Panc1 (cell line): ENCODE data around the gene ACMSD. TPM values are rescaled to one million over a fixed set of nuclear protein-coding genes. Genes with fewer than 3 reads are reported as not detected.
A peak's percentile ranks its signal among the peaks of the same experiment; 100 is the strongest.

Source experiments
- ATAC-seq: fragments of 200-7000 bp; cut with Tn5 transposase; 2 replicates; pipeline ENCODE4 v1.9.1; 2020; ENCODE audit warnings: mild to moderate bottlenecking, moderate library complexity
- BruUV-seq: library from RNA; stranded (reverse); fragments of 400-500 nt; replicated peaks from 2 replicates; lab custom pipeline; 2021; lab: Mats Ljungman, UMichigan
- CTCF ChIA-PET: fragments of 300-600 bp; sonication (Branson Sonifier 250); formaldehyde crosslinking; loops from one replicate; lab custom pipeline; 2022; ENCODE audit warnings: antibody characterized with exemption; lab: Charles Lee
- POLR2A ChIA-PET: fragments of 300-600 bp; sonication (Branson Sonifier 250); formaldehyde crosslinking; loops from one replicate; lab custom pipeline; 2022; ENCODE audit warnings: antibody characterized with exemption; lab: Charles Lee
- DNase-seq: peaks from one replicate; pipeline ENCODE4 v3.0.0-alpha.2; 2010; ENCODE audit warnings: low read depth, low spot score
- H3K27ac ChIP-seq: 2 replicates; pipeline ENCODE4 v1.5.1; 2011; ENCODE audit warnings: mild to moderate bottlenecking, low read length, inconsistent platforms
- H3K27me3 ChIP-seq: fragments of 200-500 bp; sonication (Bioruptor generic); 2 replicates; pipeline ENCODE4 v1.6.0; 2014; ENCODE audit warnings: low read length, inconsistent platforms; ENCODE audit not compliant: control insufficient read depth, insufficient read depth
- H3K36me3 ChIP-seq: fragments of 200-500 bp; sonication (Bioruptor generic); 2 replicates; pipeline ENCODE4 v1.5.1; 2014; ENCODE audit warnings: inconsistent platforms, mild to moderate bottlenecking, low read length, moderate library complexity; ENCODE audit not compliant: control insufficient read depth, insufficient read depth
- H3K4me1 ChIP-seq: 2 replicates; pipeline ENCODE4 v1.5.1; 2011; ENCODE audit warnings: inconsistent platforms, mild to moderate bottlenecking, low read length, moderate library complexity; ENCODE audit not compliant: control insufficient read depth, insufficient read depth
- H3K4me3 ChIP-seq, 2 experiments: 2 replicates each; pipeline ENCODE4 v1.5.1; 2011 to 2012; ENCODE audit warnings: low read depth in 2 of 2, low read length in 2 of 2, mild to moderate bottlenecking in 2 of 2, inconsistent platforms in 1 of 2, moderate library complexity in 1 of 2
- H3K9me3 ChIP-seq: fragments of 200-500 bp; sonication (Bioruptor generic); 2 replicates; pipeline ENCODE4 v1.5.1; 2014; ENCODE audit warnings: low read depth, mild to moderate bottlenecking, inconsistent platforms, low read length, moderate library complexity; ENCODE audit not compliant: control insufficient read depth, insufficient read depth
- POLR2AphosphoS5 ChIP-seq: IDR thresholded peaks from 2 replicates; pipeline ENCODE4 v1.6.1; 2012; ENCODE audit warnings: mild to moderate bottlenecking, low read depth, low read length, moderate library complexity
- SIN3A ChIP-seq: IDR thresholded peaks from 2 replicates; pipeline ENCODE4 v1.6.1; 2012; ENCODE audit warnings: low read depth, mild to moderate bottlenecking, low read length, moderate library complexity, borderline replicate concordance; ENCODE audit not compliant: insufficient read depth
- TCF7L2 ChIP-seq: IDR thresholded peaks from 2 replicates; pipeline ENCODE4 v1.6.1; 2011; ENCODE audit warnings: mild to moderate bottlenecking, low read depth, low read length, inconsistent platforms
- in situ Hi-C: cut with HindIII; loops from 2 replicates; pipeline ENCODE4 v1.10.0; 2016; ENCODE audit warnings: low sequenced_read_pairs, low pct_unique_long_range_greater_than_20kb
- intact Hi-C: fragments of 100-400 bp; cut with micrococcal nuclease; formaldehyde crosslinking; loops from one replicate; pipeline ENCODE4 v1.10.0; 2022; ENCODE audit not compliant: unreplicated experiment
- total RNA-seq: library from RNA; stranded (reverse); gene quantifications from one replicate; pipeline ENCODE4 v1.2.1, GENCODE V29; 2021; ENCODE audit not compliant: unreplicated experiment
- TF ChIP-seq, protein P1 (sequence below): fragments of 450-650 bp; IDR thresholded peaks from 2 replicates; pipeline ENCODE4 v1.5.1; 2017; ENCODE audit warnings: mild to moderate bottlenecking
- TF ChIP-seq, protein P2 (sequence below), 2 experiments: IDR thresholded peaks; 2 replicates each; pipeline ENCODE4 v1.6.1; 2011 to 2012; ENCODE audit warnings: low read depth in 2 of 2, control low read depth in 1 of 2, low read length in 1 of 2, mild to moderate bottlenecking in 1 of 2, moderate library complexity in 1 of 2; ENCODE audit not compliant: insufficient read depth in 1 of 2

ACMSD gene
- total RNA-seq, 1 experiment from 2014 or later: not detected

DNA sequence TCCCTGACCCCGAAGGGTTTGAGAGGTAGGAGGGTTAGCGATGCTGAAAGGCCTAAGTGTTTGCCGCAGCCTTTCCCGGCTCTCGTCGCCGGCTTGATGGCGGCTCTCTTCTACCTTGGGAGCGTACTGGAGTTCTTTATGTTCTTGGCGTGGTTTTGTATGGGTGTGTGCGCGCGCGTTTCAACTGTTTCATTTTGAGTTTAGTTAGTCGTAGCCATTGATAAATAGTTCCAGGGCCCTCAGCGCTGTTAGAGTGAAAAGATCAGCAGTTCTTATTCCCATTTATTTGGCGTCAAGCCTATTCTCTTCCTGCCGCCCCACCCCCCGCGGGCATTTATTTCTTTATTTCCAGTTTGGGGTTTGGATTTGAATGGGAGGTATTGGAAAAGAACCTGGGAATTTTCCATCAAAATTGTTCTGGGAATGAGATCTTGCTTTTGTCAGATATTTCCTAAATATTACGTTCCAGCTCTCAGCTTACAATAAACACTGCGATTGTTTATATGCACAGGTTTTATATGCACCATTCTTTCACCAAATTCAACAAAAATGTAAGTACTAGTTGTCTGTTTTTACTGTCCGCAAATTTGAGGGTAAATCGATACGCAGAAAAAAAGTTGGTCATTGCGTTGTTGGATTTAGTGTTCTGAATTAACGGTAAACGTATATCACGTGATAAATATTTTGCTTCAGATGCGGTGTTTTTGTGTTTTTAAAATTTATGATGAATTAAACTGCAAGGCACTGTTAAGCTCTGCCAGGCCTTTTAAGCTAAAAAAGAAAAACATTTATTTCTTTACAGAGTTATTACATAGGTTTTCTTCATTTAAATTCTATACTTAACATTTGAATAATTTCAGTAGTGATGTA, 81.2 kb downstream of the ACMSD start:
- H3K36me3 ChIP-seq: peaks cover 17% of the 10 kb centered on the region
- in situ Hi-C loops: no loop called here
- BruUV-seq: no TSS peak
- intact Hi-C loops: no loop called here
- peaks cover 11% of the 10 kb centered on the region; the same call in 1 of the 2 replicates for H3K4me1 ChIP-seq
- ATAC-seq: peak; percentile 0; the same call in 1 of the 2 replicates
- H3K27ac ChIP-seq: peak overlapping the region; percentile 96
- ChIA-PET POLR2A (interaction anchor here (0.6 kb wide), 2 partner anchors 533 to 953 kb away, joined by 3 to 5 read pairs; no protein-coding TSS in a partner anchor), CTCF (interaction anchor here (0.8 kb wide), 1 partner anchor 310 kb away, joined by 3 read pairs; no protein-coding TSS in a partner anchor)
- H3K9me3 ChIP-seq: no peaks in the 10 kb centered on the region
- peak; percentile 5 for DNase-seq
- H3K4me3 ChIP-seq: peak overlapping the region; percentile 89 to 94
- H3K27me3 ChIP-seq: no peaks in the 10 kb centered on the region
- TF ChIP-seq, protein P1, sequence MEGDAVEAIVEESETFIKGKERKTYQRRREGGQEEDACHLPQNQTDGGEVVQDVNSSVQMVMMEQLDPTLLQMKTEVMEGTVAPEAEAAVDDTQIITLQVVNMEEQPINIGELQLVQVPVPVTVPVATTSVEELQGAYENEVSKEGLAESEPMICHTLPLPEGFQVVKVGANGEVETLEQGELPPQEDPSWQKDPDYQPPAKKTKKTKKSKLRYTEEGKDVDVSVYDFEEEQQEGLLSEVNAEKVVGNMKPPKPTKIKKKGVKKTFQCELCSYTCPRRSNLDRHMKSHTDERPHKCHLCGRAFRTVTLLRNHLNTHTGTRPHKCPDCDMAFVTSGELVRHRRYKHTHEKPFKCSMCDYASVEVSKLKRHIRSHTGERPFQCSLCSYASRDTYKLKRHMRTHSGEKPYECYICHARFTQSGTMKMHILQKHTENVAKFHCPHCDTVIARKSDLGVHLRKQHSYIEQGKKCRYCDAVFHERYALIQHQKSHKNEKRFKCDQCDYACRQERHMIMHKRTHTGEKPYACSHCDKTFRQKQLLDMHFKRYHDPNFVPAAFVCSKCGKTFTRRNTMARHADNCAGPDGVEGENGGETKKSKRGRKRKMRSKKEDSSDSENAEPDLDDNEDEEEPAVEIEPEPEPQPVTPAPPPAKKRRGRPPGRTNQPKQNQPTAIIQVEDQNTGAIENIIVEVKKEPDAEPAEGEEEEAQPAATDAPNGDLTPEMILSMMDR: no peak
- TF ChIP-seq, protein P2, sequence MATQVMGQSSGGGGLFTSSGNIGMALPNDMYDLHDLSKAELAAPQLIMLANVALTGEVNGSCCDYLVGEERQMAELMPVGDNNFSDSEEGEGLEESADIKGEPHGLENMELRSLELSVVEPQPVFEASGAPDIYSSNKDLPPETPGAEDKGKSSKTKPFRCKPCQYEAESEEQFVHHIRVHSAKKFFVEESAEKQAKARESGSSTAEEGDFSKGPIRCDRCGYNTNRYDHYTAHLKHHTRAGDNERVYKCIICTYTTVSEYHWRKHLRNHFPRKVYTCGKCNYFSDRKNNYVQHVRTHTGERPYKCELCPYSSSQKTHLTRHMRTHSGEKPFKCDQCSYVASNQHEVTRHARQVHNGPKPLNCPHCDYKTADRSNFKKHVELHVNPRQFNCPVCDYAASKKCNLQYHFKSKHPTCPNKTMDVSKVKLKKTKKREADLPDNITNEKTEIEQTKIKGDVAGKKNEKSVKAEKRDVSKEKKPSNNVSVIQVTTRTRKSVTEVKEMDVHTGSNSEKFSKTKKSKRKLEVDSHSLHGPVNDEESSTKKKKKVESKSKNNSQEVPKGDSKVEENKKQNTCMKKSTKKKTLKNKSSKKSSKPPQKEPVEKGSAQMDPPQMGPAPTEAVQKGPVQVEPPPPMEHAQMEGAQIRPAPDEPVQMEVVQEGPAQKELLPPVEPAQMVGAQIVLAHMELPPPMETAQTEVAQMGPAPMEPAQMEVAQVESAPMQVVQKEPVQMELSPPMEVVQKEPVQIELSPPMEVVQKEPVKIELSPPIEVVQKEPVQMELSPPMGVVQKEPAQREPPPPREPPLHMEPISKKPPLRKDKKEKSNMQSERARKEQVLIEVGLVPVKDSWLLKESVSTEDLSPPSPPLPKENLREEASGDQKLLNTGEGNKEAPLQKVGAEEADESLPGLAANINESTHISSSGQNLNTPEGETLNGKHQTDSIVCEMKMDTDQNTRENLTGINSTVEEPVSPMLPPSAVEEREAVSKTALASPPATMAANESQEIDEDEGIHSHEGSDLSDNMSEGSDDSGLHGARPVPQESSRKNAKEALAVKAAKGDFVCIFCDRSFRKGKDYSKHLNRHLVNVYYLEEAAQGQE (IDR thresholded peaks at IDR 0.05; ENCODE audit: insufficient read depth in 1 of 2, low read depth in 2 of 2, low read length in 1 of 2): no peak
- no peak for TF ChIP-seq TCF7L2
- no peak for TF ChIP-seq SIN3A
- TF ChIP-seq POLR2AphosphoS5: no peak

DNA sequence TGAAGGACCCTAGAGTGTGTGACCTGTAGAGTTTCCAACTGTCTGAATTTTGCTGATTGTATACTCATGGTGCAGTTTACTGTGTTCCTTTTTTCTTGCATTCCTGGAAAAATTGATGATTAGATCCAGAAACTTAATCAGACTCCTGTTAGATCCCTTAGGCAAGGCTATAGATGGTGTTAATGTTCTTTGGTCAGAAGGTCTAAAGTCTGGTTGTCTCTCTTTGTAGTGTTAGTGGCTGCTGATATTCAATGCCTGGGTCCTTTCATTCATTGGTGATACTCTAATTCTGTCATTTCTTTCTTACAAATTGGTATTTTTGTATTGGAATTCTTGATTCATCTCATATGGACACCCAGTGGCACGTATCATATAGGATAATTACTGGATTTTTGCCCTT, 86.5 kb downstream of the ACMSD start:
- Histone ChIP-seq H3K27ac (no peak overlapping the region), H3K4me3 (no peak overlapping the region), H3K4me1 (peaks cover 12% of the 10 kb centered on the region), H3K36me3 (peaks cover 8% of the 10 kb centered on the region), H3K9me3 (no peaks in the 10 kb centered on the region), H3K27me3 (no peaks in the 10 kb centered on the region)
- in situ Hi-C loops (no loop called here), intact Hi-C loops (no loop called here)
- ATAC-seq: no peak
- ChIA-PET CTCF (no interaction called here), POLR2A (no interaction called here)
- TF ChIP-seq, protein P2 (IDR thresholded peaks at IDR 0.05; ENCODE audit: insufficient read depth in 1 of 2, low read depth in 2 of 2, low read length in 1 of 2): no peak
- TF ChIP-seq POLR2AphosphoS5 (no peak), SIN3A (no peak), TCF7L2 (no peak)
- TF ChIP-seq, protein P1: no peak
- DNase-seq: no peak
- no TSS peak for BruUV-seq
